H1 (cell line): ENCODE measurements around the gene GLG1. TPM values are rescaled to one million over a fixed set of nuclear protein-coding genes. Genes with fewer than 3 reads are reported as not detected.

Experiments
- CTCF ChIA-PET: fragments of 300-600 bp; sonication (Branson Sonifier 250); formaldehyde crosslinking; loops from one replicate; lab custom pipeline; 2021; ENCODE audit not compliant: partially characterized antibody; lab: Charles Lee
- POLR2A ChIA-PET: fragments of 300-600 bp; sonication (Branson Sonifier 250); formaldehyde crosslinking; loops from one replicate; lab custom pipeline; 2021; ENCODE audit warnings: inconsistent platforms; ENCODE audit not compliant: partially characterized antibody; lab: Charles Lee
- DNase-seq, 2 experiments: peaks; one replicate each; pipeline versions ENCODE4 v3.0.0 to v3.0.0-alpha.2; 2010 to 2022; ENCODE audit warnings: low spot score in 2 of 2, low read depth in 1 of 2, mixed read lengths in 1 of 2
- FAIRE-seq: peaks from 2 replicates; lab custom pipeline; 2011; peaks lifted over from hg19 to GRCh38; lab: Jason Lieb, UNC
- H2AFZ ChIP-seq: 2 replicates; pipeline ENCODE4 v1.8.1; 2012; ENCODE audit warnings: low read length, inconsistent platforms
- H2AK5ac ChIP-seq: 2 replicates; pipeline ENCODE4 v1.6.1; 2013; ENCODE audit warnings: low read depth, low read length
- H2BK120ac ChIP-seq: replicated peaks from 2 replicates; pipeline ENCODE3; 2013; ENCODE audit warnings: low read depth, low read length, inconsistent platforms
- H2BK12ac ChIP-seq: 2 replicates; pipeline ENCODE4 v1.6.1; 2013; ENCODE audit warnings: low read depth, low read length
- H2BK15ac ChIP-seq: 2 replicates; pipeline ENCODE4 v1.6.1; 2013; ENCODE audit warnings: low read length
- H2BK20ac ChIP-seq: 2 replicates; pipeline ENCODE4 v1.6.1; 2013; ENCODE audit warnings: low read length
- H2BK5ac ChIP-seq: 2 replicates; pipeline ENCODE4 v1.6.1; 2013; ENCODE audit warnings: low read depth, low read length
- H3K14ac ChIP-seq: 2 replicates; pipeline ENCODE4 v1.6.1; 2013; ENCODE audit warnings: inconsistent platforms; ENCODE audit not compliant: insufficient read length
- H3K18ac ChIP-seq: 2 replicates; pipeline ENCODE4 v1.6.1; 2013; ENCODE audit warnings: low read length; ENCODE audit errors: extremely low read depth
- H3K23ac ChIP-seq: 2 replicates; pipeline ENCODE4 v1.6.1; 2013; ENCODE audit warnings: inconsistent platforms; ENCODE audit not compliant: insufficient read length
- H3K23me2 ChIP-seq: 2 replicates; pipeline ENCODE4 v1.6.1; 2013; ENCODE audit warnings: low read depth, low read length
- H3K27ac ChIP-seq: 2 replicates; pipeline ENCODE4 v1.6.1; 2011; ENCODE audit warnings: low read depth, low read length, inconsistent platforms
- H3K27me3 ChIP-seq, 4 experiments: replicated peaks in 1 of 4; 1 replicate in 1 of 4; 2 replicates in 3 of 4; pipeline versions ENCODE4 v1.6.1 to v1.8.1; 2011 to 2013; ENCODE audit warnings: low read length in 3 of 4, mild to moderate bottlenecking in 3 of 4, inconsistent platforms in 2 of 4, mixed read lengths in 2 of 4, moderate library complexity in 1 of 4; ENCODE audit not compliant: control insufficient read depth in 3 of 4, insufficient read depth in 3 of 4; ENCODE audit errors: extremely low read depth in 1 of 4
- H3K36me3 ChIP-seq, 4 experiments: 2 replicates each; pipeline versions ENCODE4 v1.6.1 to v1.8.1; 2011 to 2013; ENCODE audit warnings: mild to moderate bottlenecking in 4 of 4, low read length in 3 of 4, moderate library complexity in 2 of 4, control low read depth in 1 of 4, inconsistent platforms in 1 of 4; ENCODE audit not compliant: insufficient read depth in 4 of 4, control insufficient read depth in 2 of 4
- H3K4ac ChIP-seq: replicated peaks from 2 replicates; pipeline ENCODE3; 2013; ENCODE audit warnings: low read length, low read depth, mixed read lengths, inconsistent platforms; ENCODE audit not compliant: insufficient read length
- H3K4me1 ChIP-seq, 4 experiments: replicated peaks in 1 of 4; 1 replicate in 1 of 4; 2 replicates in 3 of 4; pipeline versions ENCODE4 v1.6.1 to v1.8.1; 2011 to 2013; ENCODE audit warnings: low read length in 3 of 4, inconsistent platforms in 2 of 4, mixed read lengths in 1 of 4; ENCODE audit not compliant: insufficient read depth in 4 of 4, control insufficient read depth in 3 of 4
- H3K4me2 ChIP-seq, 2 experiments: 2 replicates each; pipeline versions ENCODE4 v1.6.1 to v1.8.1; 2011 to 2013; ENCODE audit warnings: low read depth in 2 of 2, low read length in 2 of 2, control low read depth in 1 of 2, inconsistent platforms in 1 of 2, mild to moderate bottlenecking in 1 of 2; ENCODE audit not compliant: insufficient read depth in 1 of 2
- H3K4me3 ChIP-seq, 4 experiments: fragments of 200-600, 300-600 bp in 1 of 4; sonication (generic), shearing (Covaris generic), sonication (Bioruptor Twin) in 1 of 4; 2 replicates each; pipeline versions ENCODE4 v1.5.1 to v1.8.1; 2011 to 2016; ENCODE audit warnings: low read length in 4 of 4, low read depth in 3 of 4, control low read depth in 2 of 4, inconsistent platforms in 2 of 4, mild to moderate bottlenecking in 2 of 4, mixed read lengths in 1 of 4, moderate library complexity in 1 of 4; ENCODE audit not compliant: insufficient read depth in 2 of 4; ENCODE audit errors: extremely low read depth in 1 of 4
- H3K56ac ChIP-seq: replicated peaks from 2 replicates; pipeline ENCODE3; 2013; ENCODE audit warnings: low read depth, mild to moderate bottlenecking, mixed read lengths, low read length, inconsistent platforms; ENCODE audit not compliant: insufficient read length
- H3K79me1 ChIP-seq: 2 replicates; pipeline ENCODE4 v1.6.1; 2013; ENCODE audit warnings: low read depth, low read length, control low read depth
- H3K79me2 ChIP-seq, 2 experiments: 2 replicates each; pipeline versions ENCODE4 v1.6.1 to v1.8.1; 2012 to 2013; ENCODE audit warnings: low read length in 2 of 2, mild to moderate bottlenecking in 2 of 2, inconsistent platforms in 1 of 2; ENCODE audit not compliant: insufficient read depth in 2 of 2, control insufficient read depth in 1 of 2
- H3K9ac ChIP-seq, 4 experiments: replicated peaks in 1 of 4; 1 replicate in 1 of 4; 2 replicates in 3 of 4; pipeline versions ENCODE4 v1.6.1 to v1.8.1; 2011 to 2013; ENCODE audit warnings: low read depth in 3 of 4, low read length in 3 of 4, control low read depth in 2 of 4, mild to moderate bottlenecking in 2 of 4, moderate library complexity in 2 of 4, inconsistent platforms in 1 of 4; ENCODE audit errors: extremely low read depth in 1 of 4
- H3K9me3 ChIP-seq, 2 experiments: 2 replicates each; pipeline versions ENCODE4 v1.6.1 to v1.8.1; 2012 to 2013; ENCODE audit warnings: mild to moderate bottlenecking in 2 of 2, moderate library complexity in 2 of 2, control low read depth in 1 of 2, inconsistent platforms in 1 of 2, low read depth in 1 of 2, low read length in 1 of 2, mixed read lengths in 1 of 2; ENCODE audit not compliant: insufficient read depth in 2 of 2
- H4K20me1 ChIP-seq, 2 experiments: replicated peaks in 1 of 2; 2 replicates each; pipeline versions ENCODE3 to v1.8.1; 2011 to 2013; ENCODE audit warnings: inconsistent platforms in 2 of 2, low read length in 2 of 2, mild to moderate bottlenecking in 1 of 2; ENCODE audit not compliant: insufficient read depth in 2 of 2, control insufficient read depth in 1 of 2
- H4K5ac ChIP-seq: 2 replicates; pipeline ENCODE4 v1.6.1; 2013; ENCODE audit warnings: low read length, low read depth, mixed read lengths, inconsistent platforms; ENCODE audit not compliant: insufficient read length
- H4K8ac ChIP-seq: 2 replicates; pipeline ENCODE4 v1.8.0; 2013; ENCODE audit warnings: mild to moderate bottlenecking, moderate library complexity, low read length, inconsistent platforms; ENCODE audit not compliant: insufficient read depth; ENCODE audit errors: extremely low read depth
- H4K91ac ChIP-seq: replicated peaks from 2 replicates; pipeline ENCODE3; 2013; ENCODE audit warnings: low read length, mixed read lengths, inconsistent platforms; ENCODE audit not compliant: insufficient read length
- ATF2 ChIP-seq: IDR thresholded peaks from 2 replicates; pipeline ENCODE4 v1.6.1; 2012; ENCODE audit warnings: low read length, inconsistent platforms
- EP300 ChIP-seq, 2 experiments: IDR thresholded peaks; 1 replicate in 1 of 2; 2 replicates in 1 of 2; pipeline ENCODE4 v1.6.1; 2011 to 2012; ENCODE audit warnings: low read depth in 2 of 2, low read length in 2 of 2, mild to moderate bottlenecking in 2 of 2, borderline replicate concordance in 1 of 2, inconsistent platforms in 1 of 2, moderate library complexity in 1 of 2
- EZH2 ChIP-seq: fragments of 200-600 bp; sonication (generic); IDR thresholded peaks from 2 replicates; pipeline ENCODE4 v1.7.1; 2012; ENCODE audit warnings: low read depth, mild to moderate bottlenecking, moderate library complexity, low read length, inconsistent platforms; ENCODE audit not compliant: severe bottlenecking
- GTF2F1 ChIP-seq: IDR thresholded peaks from 2 replicates; pipeline ENCODE4 v1.6.1; 2012; ENCODE audit warnings: low read depth, low read length, improper control_type of control experiment, borderline replicate concordance
- JUN ChIP-seq: IDR thresholded peaks from 2 replicates; pipeline ENCODE4 v1.6.1; 2011; ENCODE audit warnings: low read depth, mild to moderate bottlenecking, improper control_type of control experiment, low read length
- MAX ChIP-seq: IDR thresholded peaks from 2 replicates; pipeline ENCODE4 v1.6.1; 2012; ENCODE audit warnings: inconsistent platforms
- SIN3A ChIP-seq, 2 experiments: IDR thresholded peaks in 1 of 2; conservative IDR thresholded peaks in 1 of 2; 2 replicates each; pipeline ENCODE4 v1.6.1; 2011 to 2012; ENCODE audit warnings: low read length in 2 of 2, improper control_type of control experiment in 1 of 2, low read depth in 1 of 2, mild to moderate bottlenecking in 1 of 2
- SUZ12 ChIP-seq: fragments of 200-600 bp; sonication (generic); IDR thresholded peaks from 2 replicates; pipeline ENCODE4 v1.6.1; 2012; ENCODE audit warnings: mild to moderate bottlenecking, inconsistent platforms, low read length, moderate library complexity, mixed read lengths
- TCF12 ChIP-seq: IDR thresholded peaks from 2 replicates; pipeline ENCODE4 v1.6.1; 2011; ENCODE audit warnings: low read depth, mild to moderate bottlenecking, low read length
- WGBS, 2 experiments: shearing (Covaris generic) in 1 of 2; methylation state at CpG; one replicate each; pipeline versions ENCODE4 v1.1.6 to v1.1.7; 2013 to 2015; ENCODE audit warnings: low lambda C conversion rate in 2 of 2, mixed read lengths in 2 of 2, inconsistent platforms in 1 of 2, low coverage in 1 of 2, missing lambda C conversion rate in 1 of 2; ENCODE audit not compliant: insufficient replicate concordance in 2 of 2, insufficient coverage in 1 of 2, insufficient read length in 1 of 2; ENCODE audit errors: extremely low coverage in 1 of 2, missing lambda C conversion rate in 1 of 2; 5-methylcytosine and 5-hydroxymethylcytosine counted together
- polyA plus RNA-seq, 7 experiments: library from polyadenylated mRNA; depleted of rRNA in 3 of 7; stranded (reverse) in 5 of 7; unstranded in 2 of 7; fragments of >200 nt in 5 of 7; fragments of 200-250 nt in 2 of 7; gene quantifications; 1 replicate in 5 of 7; 2 replicates in 1 of 7; 4 replicates in 1 of 7; pipeline versions ENCODE4 v1.2.1 to v1.2.3, GENCODE V29; 2011 to 2013; ENCODE audit warnings: missing spikeins in 2 of 7, mixed read lengths in 2 of 7
- total RNA-seq: library from RNA; stranded (reverse); fragmentation: NEBNext Ultra II Directional; extraction: Animal tissue kit (Norgen Biotek cat#: 25700); gene quantifications from 2 replicates; pipeline ENCODE4 v1.2.1, GENCODE V29; 2021

The GLG1 gene
- total and polyA plus RNA-seq, 2 of the 8 experiments (the other 6 are each of a cell fraction or from before 2014, with no cell fraction given), result 53.4 to 139 TPM

GRCh38 chr16:74511961-74512360 lies 95.0 kb downstream of the GLG1 start:
- H2BK15ac ChIP-seq, result no peak overlapping the region
- H3K4me1 ChIP-seq, result no peaks in the 10 kb centered on the region
- H2BK20ac ChIP-seq, result no peak overlapping the region
- H2AFZ ChIP-seq, result no peak overlapping the region
- H3K36me3 ChIP-seq, result peaks cover 2 to 9% (median 3%) of the 10 kb centered on the region in 4 experiments; a peak in 5 of 8 replicates
- peak overlapping the region; percentile 69 for H3K56ac ChIP-seq
- H2BK12ac ChIP-seq, result no peak overlapping the region
- no peak overlapping the region for H3K4me2 ChIP-seq
- H2BK120ac ChIP-seq, result no peak overlapping the region
- H2AK5ac ChIP-seq, result no peak overlapping the region
- no peak overlapping the region for H3K9ac ChIP-seq
- DNase-seq, result no peak
- no peaks in the 10 kb centered on the region for H3K27me3 ChIP-seq
- no peak overlapping the region for H4K8ac ChIP-seq
- ChIA-PET CTCF (interaction anchor here (1.4 kb wide), 1 partner anchor 10 kb away, joined by 3 read pairs; no protein-coding TSS in a partner anchor), POLR2A (no interaction called here)
- no peak overlapping the region for H4K91ac ChIP-seq
- no peak overlapping the region for H3K18ac ChIP-seq
- no peak overlapping the region for H2BK5ac ChIP-seq
- no peak for TF ChIP-seq SIN3A (conservative IDR thresholded peaks at IDR 0.05 in 1 of 2, IDR thresholded peaks at IDR 0.05 in 1 of 2; ENCODE audit: low read depth in 1 of 2, low read length in 2 of 2)
- TF ChIP-seq ATF2, result no peak
- TF ChIP-seq GTF2F1, result no peak
- no peak for TF ChIP-seq MAX
- TF ChIP-seq EP300 (IDR thresholded peaks at IDR 0.05; ENCODE audit: borderline replicate concordance in 1 of 2, low read depth in 2 of 2, low read length in 2 of 2), result no peak
- no peak for TF ChIP-seq JUN
- no peak for TF ChIP-seq TCF12
- no peak for TF ChIP-seq SUZ12
- TF ChIP-seq EZH2, result no peak
- WGBS, 2 experiments, result 85% methylated on average over 9 of the region's 9 CpGs; no CpG with 5 or more reads in 1 of the 2 experiments
- H4K5ac ChIP-seq, result no peak overlapping the region
- no peaks in the 10 kb centered on the region for H3K9me3 ChIP-seq
- FAIRE-seq, result no peak
- no peak overlapping the region for H3K4ac ChIP-seq
- no peak overlapping the region for H3K23ac ChIP-seq
- no peaks in the 10 kb centered on the region for H3K79me1 ChIP-seq
- H3K14ac ChIP-seq, result no peak overlapping the region
- H3K4me3 ChIP-seq, result no peak overlapping the region
- no peaks in the 10 kb centered on the region for H3K23me2 ChIP-seq
- no peaks in the 10 kb centered on the region for H4K20me1 ChIP-seq
- H3K27ac ChIP-seq, result no peak overlapping the region
- peaks cover 0 to 6% of the 10 kb centered on the region in 2 experiments; a peak in 1 of 4 replicates for H3K79me2 ChIP-seq
